ENCODE measurements around the gene KCNQ5.

Gene KCNQ5

DNA sequence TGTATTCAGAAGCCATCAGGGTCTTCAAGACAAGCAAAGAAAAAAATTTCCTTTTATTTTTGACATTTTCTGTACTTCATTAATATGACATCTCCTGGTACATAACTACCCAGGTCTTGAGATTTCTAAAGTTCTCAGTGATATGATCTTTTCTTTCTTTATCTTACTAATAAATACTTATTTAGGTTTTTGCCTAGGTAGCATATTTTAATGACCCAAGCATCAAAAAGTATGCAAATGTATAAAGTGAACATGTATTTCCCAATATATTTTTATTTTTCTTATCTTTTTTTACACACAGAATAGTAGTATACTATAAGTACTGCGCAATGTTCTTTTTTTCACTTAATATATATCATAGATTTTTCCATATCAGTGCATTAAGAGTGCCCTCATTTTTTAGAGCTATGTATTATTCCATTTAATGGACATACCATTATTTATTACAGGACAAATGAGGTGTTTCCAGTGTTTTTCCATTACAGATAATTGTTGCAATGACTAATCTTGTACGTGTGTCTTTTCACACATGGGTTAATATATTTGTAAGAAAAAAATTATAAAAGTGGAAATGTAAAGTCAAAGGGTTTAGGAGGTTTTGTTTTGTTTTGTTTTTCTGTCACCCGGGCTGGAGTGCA is 107.0 kb downstream of the KCNQ5 start:
- Histone ChIP-seq H3K9ac (ENCODE audit: low read length) (no peak overlapping the region), H3K4me2 (ENCODE audit: low read depth, low read length, poor library complexity, severe bottlenecking) (no peak overlapping the region), H3K79me2 (ENCODE audit: insufficient read depth, low read length) (peaks cover 93% of the 10 kb centered on the region), H3K9me3 (ENCODE audit: insufficient read depth, low read length) (no peaks in the 10 kb centered on the region), H3K4me3 (ENCODE audit: insufficient read depth, low read length, poor library complexity, severe bottlenecking) (no peak overlapping the region), H2AFZ (ENCODE audit: low read depth, low read length, severe bottlenecking) (no peak overlapping the region), H3K27ac (ENCODE audit: low read depth, low read length) (no peak overlapping the region), H4K20me1 (ENCODE audit: low read depth, low read length) (no peaks in the 10 kb centered on the region), H3K27me3 (ENCODE audit: low read length) (no peaks in the 10 kb centered on the region), H3K36me3 (ENCODE audit: low read length) (no peaks in the 10 kb centered on the region; the same call in none of the 2 replicates), H3F3A (ENCODE audit: insufficient read depth) (peaks cover 17% of the 10 kb centered on the region; the same call in 1 of the 2 replicates), H3K9me2 (replicated peaks; ENCODE audit: insufficient read depth, low read length) (no peaks in the 10 kb centered on the region)
- TF ChIP-seq, protein P1, sequence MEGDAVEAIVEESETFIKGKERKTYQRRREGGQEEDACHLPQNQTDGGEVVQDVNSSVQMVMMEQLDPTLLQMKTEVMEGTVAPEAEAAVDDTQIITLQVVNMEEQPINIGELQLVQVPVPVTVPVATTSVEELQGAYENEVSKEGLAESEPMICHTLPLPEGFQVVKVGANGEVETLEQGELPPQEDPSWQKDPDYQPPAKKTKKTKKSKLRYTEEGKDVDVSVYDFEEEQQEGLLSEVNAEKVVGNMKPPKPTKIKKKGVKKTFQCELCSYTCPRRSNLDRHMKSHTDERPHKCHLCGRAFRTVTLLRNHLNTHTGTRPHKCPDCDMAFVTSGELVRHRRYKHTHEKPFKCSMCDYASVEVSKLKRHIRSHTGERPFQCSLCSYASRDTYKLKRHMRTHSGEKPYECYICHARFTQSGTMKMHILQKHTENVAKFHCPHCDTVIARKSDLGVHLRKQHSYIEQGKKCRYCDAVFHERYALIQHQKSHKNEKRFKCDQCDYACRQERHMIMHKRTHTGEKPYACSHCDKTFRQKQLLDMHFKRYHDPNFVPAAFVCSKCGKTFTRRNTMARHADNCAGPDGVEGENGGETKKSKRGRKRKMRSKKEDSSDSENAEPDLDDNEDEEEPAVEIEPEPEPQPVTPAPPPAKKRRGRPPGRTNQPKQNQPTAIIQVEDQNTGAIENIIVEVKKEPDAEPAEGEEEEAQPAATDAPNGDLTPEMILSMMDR (IDR thresholded peaks at IDR 0.05; ENCODE audit: insufficient read depth, low read length, poor library complexity, severe bottlenecking): no peak
- TF ChIP-seq EZH2phosphoT487 (conservative IDR thresholded peaks at IDR 0.05; ENCODE audit: low read length): no peak

DNA sequence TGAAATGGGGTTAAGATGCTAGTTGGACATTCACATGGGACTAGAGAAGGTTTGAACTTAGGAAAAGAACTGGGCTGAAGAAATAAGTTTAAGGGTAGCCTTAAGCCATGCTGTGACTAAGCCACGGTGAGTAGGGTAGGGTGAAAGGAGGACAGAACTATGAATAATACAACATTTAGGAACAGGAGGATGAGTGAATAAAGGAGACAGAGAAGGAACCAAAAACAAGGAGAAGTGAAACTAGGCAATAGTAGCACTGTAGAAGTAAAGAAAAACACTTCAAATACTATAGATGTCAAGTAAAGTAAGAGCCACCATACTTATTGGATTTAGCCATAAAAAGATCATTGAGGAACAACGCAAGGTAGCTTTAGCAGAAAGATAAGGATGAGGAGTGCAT is 111.2 kb downstream of the KCNQ5 start:
- Histone ChIP-seq H3K4me2 (ENCODE audit: low read depth, low read length, poor library complexity, severe bottlenecking) (peak overlapping the region; percentile 35), H3K79me2 (ENCODE audit: insufficient read depth, low read length) (peaks cover 84% of the 10 kb centered on the region), H3K9me3 (ENCODE audit: insufficient read depth, low read length) (no peaks in the 10 kb centered on the region), H3K9ac (ENCODE audit: low read length) (no peak overlapping the region), H3K9me2 (replicated peaks; ENCODE audit: insufficient read depth, low read length) (no peaks in the 10 kb centered on the region), H3K4me3 (ENCODE audit: insufficient read depth, low read length, poor library complexity, severe bottlenecking) (no peak overlapping the region), H4K20me1 (ENCODE audit: low read depth, low read length) (no peaks in the 10 kb centered on the region), H3K36me3 (ENCODE audit: low read length) (no peaks in the 10 kb centered on the region; the same call in 1 of the 2 replicates), H3F3A (ENCODE audit: insufficient read depth) (peaks cover 6% of the 10 kb centered on the region; the same call in 1 of the 2 replicates), H3K27me3 (ENCODE audit: low read length) (no peaks in the 10 kb centered on the region), H2AFZ (ENCODE audit: low read depth, low read length, severe bottlenecking) (no peak overlapping the region), H3K27ac (ENCODE audit: low read depth, low read length) (peak overlapping the region; percentile 66)
- no peak for TF ChIP-seq EZH2phosphoT487 (conservative IDR thresholded peaks at IDR 0.05; ENCODE audit: low read length)
- TF ChIP-seq, protein P1 (IDR thresholded peaks at IDR 0.05; ENCODE audit: insufficient read depth, low read length, poor library complexity, severe bottlenecking): no peak

DNA sequence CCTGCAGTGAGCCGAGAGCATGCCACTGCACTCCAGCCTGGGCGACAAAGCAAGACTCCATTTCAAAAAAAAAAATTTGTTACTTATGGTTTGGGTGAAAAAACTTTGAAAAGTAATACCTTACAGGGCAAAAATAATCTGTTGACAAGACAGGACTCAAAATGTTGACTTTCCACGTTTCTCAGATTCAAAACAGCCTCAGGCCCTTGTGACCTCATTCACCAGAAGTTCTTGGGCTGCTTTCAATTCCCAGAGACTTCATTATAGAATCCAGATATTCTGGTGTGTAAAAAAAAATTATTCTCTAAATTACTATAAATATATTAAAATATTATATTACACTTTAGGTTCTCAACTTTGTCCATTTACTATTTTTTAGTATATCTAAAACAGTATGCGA is 116.2 kb downstream of the KCNQ5 start:
- TF ChIP-seq, protein P1 (IDR thresholded peaks at IDR 0.05; ENCODE audit: insufficient read depth, low read length, poor library complexity, severe bottlenecking): no peak
- no peak for TF ChIP-seq EZH2phosphoT487 (conservative IDR thresholded peaks at IDR 0.05; ENCODE audit: low read length)
- no peak overlapping the region for H3K4me3 ChIP-seq (ENCODE audit: insufficient read depth, low read length, poor library complexity, severe bottlenecking)
- peaks cover 86% of the 10 kb centered on the region for H3K79me2 ChIP-seq (ENCODE audit: insufficient read depth, low read length)
- no peak overlapping the region for H3K4me2 ChIP-seq (ENCODE audit: low read depth, low read length, poor library complexity, severe bottlenecking)
- no peaks in the 10 kb centered on the region; the same call in 1 of the 2 replicates for H4K20me1 ChIP-seq (ENCODE audit: low read depth, low read length)
- H3K9me3 ChIP-seq (ENCODE audit: insufficient read depth, low read length): no peaks in the 10 kb centered on the region
- no peaks in the 10 kb centered on the region for H3K27me3 ChIP-seq (ENCODE audit: low read length)
- no peaks in the 10 kb centered on the region for H3K9me2 ChIP-seq (replicated peaks; ENCODE audit: insufficient read depth, low read length)
- no peaks in the 10 kb centered on the region for H3K36me3 ChIP-seq (ENCODE audit: low read length)
- no peak overlapping the region for H3K27ac ChIP-seq (ENCODE audit: low read depth, low read length)
- H3F3A ChIP-seq (ENCODE audit: insufficient read depth): peaks cover 3% of the 10 kb centered on the region; the same call in 1 of the 2 replicates
- H3K9ac ChIP-seq (ENCODE audit: low read length): no peak overlapping the region
- no peak overlapping the region for H2AFZ ChIP-seq (ENCODE audit: low read depth, low read length, severe bottlenecking)

Data from SU-DHL-6 (cell line).